ENCODE data around the gene TFAP2E.
A peak's percentile ranks its signal among the peaks of the same experiment; 100 is the strongest.

Gene TFAP2E

DNA sequence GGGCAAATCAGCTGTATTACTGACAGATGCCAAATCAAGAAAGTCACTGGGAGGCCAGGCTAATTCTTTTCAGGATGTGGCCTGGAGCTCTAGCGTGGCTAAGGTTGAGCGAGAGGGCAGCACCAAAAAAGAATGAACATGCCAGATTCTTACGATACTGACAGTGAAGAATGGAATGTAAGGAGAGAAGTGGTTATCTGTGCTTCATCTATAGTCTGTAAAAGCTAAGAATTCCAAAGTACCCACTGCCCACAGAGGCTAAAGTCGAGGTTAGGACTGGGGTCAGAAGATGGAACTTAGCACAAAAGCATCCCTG lies 32.7 kb downstream of the TFAP2E start:
- TF ChIP-seq, protein P1, sequence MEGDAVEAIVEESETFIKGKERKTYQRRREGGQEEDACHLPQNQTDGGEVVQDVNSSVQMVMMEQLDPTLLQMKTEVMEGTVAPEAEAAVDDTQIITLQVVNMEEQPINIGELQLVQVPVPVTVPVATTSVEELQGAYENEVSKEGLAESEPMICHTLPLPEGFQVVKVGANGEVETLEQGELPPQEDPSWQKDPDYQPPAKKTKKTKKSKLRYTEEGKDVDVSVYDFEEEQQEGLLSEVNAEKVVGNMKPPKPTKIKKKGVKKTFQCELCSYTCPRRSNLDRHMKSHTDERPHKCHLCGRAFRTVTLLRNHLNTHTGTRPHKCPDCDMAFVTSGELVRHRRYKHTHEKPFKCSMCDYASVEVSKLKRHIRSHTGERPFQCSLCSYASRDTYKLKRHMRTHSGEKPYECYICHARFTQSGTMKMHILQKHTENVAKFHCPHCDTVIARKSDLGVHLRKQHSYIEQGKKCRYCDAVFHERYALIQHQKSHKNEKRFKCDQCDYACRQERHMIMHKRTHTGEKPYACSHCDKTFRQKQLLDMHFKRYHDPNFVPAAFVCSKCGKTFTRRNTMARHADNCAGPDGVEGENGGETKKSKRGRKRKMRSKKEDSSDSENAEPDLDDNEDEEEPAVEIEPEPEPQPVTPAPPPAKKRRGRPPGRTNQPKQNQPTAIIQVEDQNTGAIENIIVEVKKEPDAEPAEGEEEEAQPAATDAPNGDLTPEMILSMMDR (IDR thresholded peaks at IDR 0.05), result no peak
- H3K4me3 Mint-ChIP-seq, result no peak overlapping the region
- H3K9me3 Mint-ChIP-seq, result peaks cover 8% of the 10 kb centered on the region
- H3K4me1 Mint-ChIP-seq, result peaks cover 13% of the 10 kb centered on the region
- DNase-seq, result no peak
- H3K27ac Mint-ChIP-seq, result peak overlapping the region; percentile 55
- peaks cover 80% of the 10 kb centered on the region for H3K36me3 Mint-ChIP-seq (ENCODE audit: low read depth)
- no peaks in the 10 kb centered on the region for H3K27me3 Mint-ChIP-seq (ENCODE audit: low read depth, poor library complexity)

DNA sequence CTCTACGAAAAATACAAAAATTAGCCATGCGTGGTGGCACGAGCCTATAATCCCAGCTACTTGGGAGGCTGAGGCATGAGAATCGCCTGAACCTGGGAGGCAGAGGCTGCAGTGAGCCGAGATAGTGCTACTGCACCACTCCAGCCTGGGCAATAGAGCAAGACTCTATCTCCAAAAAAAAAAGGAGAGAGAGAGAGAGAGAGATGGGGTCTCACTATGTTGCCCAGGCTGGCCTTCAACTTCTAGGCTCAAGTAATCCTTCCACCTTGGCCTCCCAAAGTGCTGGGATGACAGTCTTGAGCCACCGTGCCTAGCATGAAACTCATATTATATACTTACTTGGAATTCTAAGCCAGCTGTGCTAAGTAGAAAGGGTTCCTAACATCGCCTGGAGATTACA lies 38.5 kb downstream of the TFAP2E start:
- TF ChIP-seq, protein P1 (IDR thresholded peaks at IDR 0.05), result no peak
- Mint-ChIP-seq H3K27ac (peak overlapping the region; percentile 29), H3K4me1 (no peaks in the 10 kb centered on the region), H3K9me3 (peaks cover 7% of the 10 kb centered on the region), H3K27me3 (ENCODE audit: low read depth, poor library complexity) (no peaks in the 10 kb centered on the region), H3K4me3 (no peak overlapping the region), H3K36me3 (ENCODE audit: low read depth) (peaks cover 59% of the 10 kb centered on the region)
- DNase-seq, result no peak

DNA sequence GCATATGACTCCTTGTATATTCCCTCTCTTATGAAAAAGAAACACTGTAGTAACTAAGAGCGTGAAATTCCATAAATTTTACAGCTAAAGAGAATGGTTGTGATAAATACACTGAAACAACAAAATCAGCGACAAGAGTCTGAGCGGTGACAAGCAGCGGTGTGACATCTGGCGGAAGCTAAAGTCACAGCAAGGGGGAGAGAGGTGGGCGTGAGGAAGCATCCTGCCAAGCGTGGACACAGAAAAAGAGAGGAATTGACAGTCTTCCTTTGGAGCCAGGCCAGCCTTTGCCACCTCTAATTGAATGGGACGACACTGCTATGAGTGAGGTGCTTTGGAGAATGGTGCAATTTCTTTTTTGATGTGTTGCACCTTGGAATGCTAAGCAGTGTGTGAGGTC lies 42.3 kb downstream of the TFAP2E start:
- Mint-ChIP-seq H3K4me1 (no peaks in the 10 kb centered on the region), H3K36me3 (ENCODE audit: low read depth) (peaks cover 47% of the 10 kb centered on the region), H3K27ac (no peak overlapping the region), H3K4me3 (no peak overlapping the region), H3K9me3 (no peaks in the 10 kb centered on the region), H3K27me3 (ENCODE audit: low read depth, poor library complexity) (no peaks in the 10 kb centered on the region)
- no peak for DNase-seq
- TF ChIP-seq, protein P1 (IDR thresholded peaks at IDR 0.05), result no peak

DNA sequence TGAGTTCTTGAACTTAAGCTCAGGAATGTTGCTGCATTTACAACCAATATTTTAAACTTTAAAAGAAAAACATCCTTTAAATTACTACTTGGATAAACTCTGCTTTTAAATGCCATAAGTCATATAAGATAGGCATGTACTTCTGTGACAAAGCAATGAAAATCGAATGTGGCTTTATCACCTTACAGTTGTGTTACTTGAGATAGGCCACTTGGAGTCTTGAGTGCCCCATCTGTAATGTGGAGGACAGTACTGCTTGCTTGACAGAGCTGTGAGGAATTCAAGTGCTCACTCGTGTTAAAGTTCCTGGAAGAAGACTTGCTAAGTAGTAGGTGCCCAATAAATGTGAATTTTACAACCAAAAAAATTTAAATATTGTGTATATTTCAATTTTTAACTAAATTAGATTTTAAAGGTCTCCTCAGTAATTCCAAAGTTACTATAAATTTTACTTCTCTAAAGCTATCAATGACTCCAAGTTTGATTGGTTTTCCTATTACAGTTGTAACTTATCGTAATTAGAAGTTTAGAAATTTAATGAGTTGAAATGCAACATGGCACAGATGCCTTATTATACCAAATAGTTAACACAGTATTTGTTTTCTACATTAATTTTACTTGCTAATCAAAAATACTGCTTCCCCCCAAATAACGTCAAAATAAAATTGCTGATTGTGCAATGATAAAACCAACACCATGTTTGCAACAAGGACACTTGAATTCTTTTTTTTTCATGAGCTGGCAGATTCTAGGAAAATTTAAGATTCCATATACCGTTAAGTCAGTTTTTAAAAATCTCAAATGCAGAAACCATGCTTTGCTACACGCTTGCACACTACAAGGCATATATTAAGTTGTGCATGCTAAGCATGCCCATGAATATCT lies 46.4 kb downstream of the TFAP2E start:
- no peak overlapping the region for H3K27ac Mint-ChIP-seq
- no peak for DNase-seq
- no peaks in the 10 kb centered on the region for H3K9me3 Mint-ChIP-seq
- no peak overlapping the region for H3K4me3 Mint-ChIP-seq
- H3K36me3 Mint-ChIP-seq (ENCODE audit: low read depth), result peaks cover 27% of the 10 kb centered on the region
- no peaks in the 10 kb centered on the region for H3K4me1 Mint-ChIP-seq
- TF ChIP-seq, protein P1 (IDR thresholded peaks at IDR 0.05), result no peak
- no peaks in the 10 kb centered on the region for H3K27me3 Mint-ChIP-seq (ENCODE audit: low read depth, poor library complexity)

DNA sequence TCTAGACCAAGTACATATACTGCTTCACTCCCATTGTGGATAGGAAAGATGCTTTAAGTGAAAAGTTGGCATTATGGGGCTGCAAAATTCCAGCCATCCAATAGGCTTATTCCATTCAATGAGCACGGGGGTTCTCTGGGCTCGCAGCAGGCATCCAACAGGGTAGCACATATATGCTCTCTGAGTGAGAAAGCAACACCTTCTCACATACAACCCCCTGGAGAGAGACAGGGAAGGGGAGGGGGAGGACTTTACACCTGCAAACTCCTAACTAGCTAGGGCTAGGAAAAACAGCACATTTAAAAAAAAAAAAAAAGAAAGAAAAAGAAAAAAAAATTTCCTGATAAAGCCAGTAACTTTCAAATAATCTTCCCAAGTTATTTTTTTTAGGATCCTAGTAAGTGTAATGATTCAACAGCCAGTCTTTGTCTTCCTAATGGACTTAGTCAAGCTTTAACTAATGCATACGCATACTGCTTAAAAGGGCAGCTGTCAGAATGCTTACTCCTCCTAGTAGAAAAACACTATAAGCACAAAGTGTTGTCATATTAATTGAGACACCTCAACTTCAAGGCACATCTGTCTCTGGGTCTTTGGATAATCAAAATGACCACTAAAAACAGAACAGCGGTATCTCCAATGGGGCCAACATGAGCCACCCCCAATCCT lies 49.5 kb downstream of the TFAP2E start:
- H3K27ac Mint-ChIP-seq, result no peak overlapping the region
- H3K4me3 Mint-ChIP-seq, result no peak overlapping the region
- H3K9me3 Mint-ChIP-seq, result no peaks in the 10 kb centered on the region
- TF ChIP-seq, protein P1 (IDR thresholded peaks at IDR 0.05), result no peak
- no peak for DNase-seq
- no peaks in the 10 kb centered on the region for H3K27me3 Mint-ChIP-seq (ENCODE audit: low read depth, poor library complexity)
- H3K36me3 Mint-ChIP-seq (ENCODE audit: low read depth), result peaks cover 32% of the 10 kb centered on the region
- no peaks in the 10 kb centered on the region for H3K4me1 Mint-ChIP-seq
